DOHH2 (cell line): Measurements from ENCODE around the gene CDKAL1.

Experiments
- H3F3A ChIP-seq: fragments of 200-600 bp; sonication (generic), shearing (Covaris generic); 2 replicates; pipeline ENCODE4 v1.6.0; 2016; ENCODE audit warnings: antibody characterized with exemption, mild to moderate bottlenecking; ENCODE audit not compliant: control insufficient read depth, insufficient read depth
- H3K27ac ChIP-seq: fragments of 200-600 bp; sonication (generic); 2 replicates; pipeline ENCODE4 v1.5.1; 2014; ENCODE audit warnings: low read depth, mild to moderate bottlenecking, low read length, moderate library complexity
- H3K27me3 ChIP-seq: fragments of 200-600 bp; sonication (generic); 2 replicates; pipeline ENCODE4 v1.6.1; 2014; ENCODE audit warnings: mild to moderate bottlenecking, low read length, mixed read lengths; ENCODE audit not compliant: control insufficient read depth
- H3K36me3 ChIP-seq: fragments of 200-600 bp; sonication (generic); 2 replicates; pipeline ENCODE4 v1.6.1; 2014; ENCODE audit warnings: mild to moderate bottlenecking, low read length, moderate library complexity, mixed read lengths; ENCODE audit not compliant: control insufficient read depth
- H3K4me1 ChIP-seq: fragments of 200-600 bp; sonication (generic); 2 replicates; pipeline ENCODE4 v1.6.1; 2014; ENCODE audit warnings: mild to moderate bottlenecking, low read length, mixed read lengths; ENCODE audit not compliant: control insufficient read depth
- H3K4me2 ChIP-seq: fragments of 200-600 bp; sonication (generic); 2 replicates; pipeline ENCODE4 v1.6.0; 2014; ENCODE audit warnings: mild to moderate bottlenecking, low read length, moderate library complexity
- H3K4me3 ChIP-seq: fragments of 200-600 bp; sonication (generic); 2 replicates; pipeline ENCODE4 v1.5.1; 2014; ENCODE audit warnings: mild to moderate bottlenecking, low read length, mixed read lengths
- H3K79me2 ChIP-seq: fragments of 200-600 bp; sonication (generic); 2 replicates; pipeline ENCODE4 v1.6.1; 2014; ENCODE audit warnings: mild to moderate bottlenecking, low read length, mixed read lengths; ENCODE audit not compliant: control insufficient read depth
- H3K9me2 ChIP-seq: fragments of 200-600 bp; sonication (generic); replicated peaks from 2 replicates; pipeline ENCODE4 v1.6.1; 2014; ENCODE audit warnings: mild to moderate bottlenecking, low read length, mixed read lengths; ENCODE audit not compliant: control insufficient read depth
- H3K9me3 ChIP-seq: fragments of 200-600 bp; sonication (generic); 2 replicates; pipeline ENCODE4 v1.6.1; 2014; ENCODE audit warnings: antibody characterized with exemption, low read length, mixed read lengths; ENCODE audit not compliant: control insufficient read depth, insufficient read depth
- H4K20me1 ChIP-seq: fragments of 200-600 bp; sonication (generic); 2 replicates; pipeline ENCODE4 v1.6.0; 2014; ENCODE audit warnings: low read depth, mild to moderate bottlenecking, antibody characterized with exemption, low read length, moderate library complexity; ENCODE audit not compliant: control insufficient read depth, insufficient read depth
- EZH2phosphoT487 ChIP-seq: fragments of 200-600 bp; sonication (generic); IDR thresholded peaks from 2 replicates; pipeline ENCODE4 v1.6.1; 2017; ENCODE audit warnings: borderline replicate concordance, mild to moderate bottlenecking, antibody characterized with exemption, low read length, moderate library complexity, mixed read lengths
- TF ChIP-seq, protein P1 (sequence below): fragments of 200-600 bp; sonication (generic); IDR thresholded peaks from one replicate; pipeline ENCODE4 v1.5.1; 2014; ENCODE audit warnings: antibody characterized with exemption, mild to moderate bottlenecking, low read depth, low read length; ENCODE audit not compliant: poor library complexity, severe bottlenecking

CDKAL1 gene

DNA sequence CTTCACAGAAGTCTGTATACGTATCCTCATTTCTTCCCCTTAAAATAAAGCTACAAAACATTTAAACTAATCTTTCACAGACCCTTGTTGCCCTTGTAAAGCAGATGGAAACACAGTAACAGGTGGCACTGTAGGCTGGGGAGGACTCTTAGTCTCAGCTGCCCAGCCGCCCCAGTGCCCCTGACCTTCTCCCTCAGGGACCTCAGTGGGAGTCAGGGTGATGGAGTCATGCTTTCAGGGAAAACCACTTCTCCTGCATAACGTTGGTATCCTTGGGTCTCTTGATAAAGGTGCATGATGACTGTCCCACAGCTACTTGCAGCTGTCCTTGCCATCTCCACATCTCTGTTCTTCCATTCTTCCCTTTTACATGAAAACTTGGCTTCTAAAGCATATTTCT lies 198.6 kb downstream of the CDKAL1 start:
- no peaks in the 10 kb centered on the region for H3K9me2 ChIP-seq
- H3K4me2 ChIP-seq: no peak overlapping the region
- H3K27me3 ChIP-seq: no peaks in the 10 kb centered on the region
- no peaks in the 10 kb centered on the region for H3F3A ChIP-seq
- H3K9me3 ChIP-seq: no peaks in the 10 kb centered on the region
- no peak overlapping the region for H3K4me3 ChIP-seq
- H3K79me2 ChIP-seq: no peaks in the 10 kb centered on the region
- no peak overlapping the region for H3K27ac ChIP-seq
- H3K36me3 ChIP-seq: no peaks in the 10 kb centered on the region
- TF ChIP-seq, protein P1, sequence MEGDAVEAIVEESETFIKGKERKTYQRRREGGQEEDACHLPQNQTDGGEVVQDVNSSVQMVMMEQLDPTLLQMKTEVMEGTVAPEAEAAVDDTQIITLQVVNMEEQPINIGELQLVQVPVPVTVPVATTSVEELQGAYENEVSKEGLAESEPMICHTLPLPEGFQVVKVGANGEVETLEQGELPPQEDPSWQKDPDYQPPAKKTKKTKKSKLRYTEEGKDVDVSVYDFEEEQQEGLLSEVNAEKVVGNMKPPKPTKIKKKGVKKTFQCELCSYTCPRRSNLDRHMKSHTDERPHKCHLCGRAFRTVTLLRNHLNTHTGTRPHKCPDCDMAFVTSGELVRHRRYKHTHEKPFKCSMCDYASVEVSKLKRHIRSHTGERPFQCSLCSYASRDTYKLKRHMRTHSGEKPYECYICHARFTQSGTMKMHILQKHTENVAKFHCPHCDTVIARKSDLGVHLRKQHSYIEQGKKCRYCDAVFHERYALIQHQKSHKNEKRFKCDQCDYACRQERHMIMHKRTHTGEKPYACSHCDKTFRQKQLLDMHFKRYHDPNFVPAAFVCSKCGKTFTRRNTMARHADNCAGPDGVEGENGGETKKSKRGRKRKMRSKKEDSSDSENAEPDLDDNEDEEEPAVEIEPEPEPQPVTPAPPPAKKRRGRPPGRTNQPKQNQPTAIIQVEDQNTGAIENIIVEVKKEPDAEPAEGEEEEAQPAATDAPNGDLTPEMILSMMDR: no peak
- TF ChIP-seq EZH2phosphoT487: no peak
- H3K4me1 ChIP-seq: no peaks in the 10 kb centered on the region
- no peaks in the 10 kb centered on the region for H4K20me1 ChIP-seq

DNA sequence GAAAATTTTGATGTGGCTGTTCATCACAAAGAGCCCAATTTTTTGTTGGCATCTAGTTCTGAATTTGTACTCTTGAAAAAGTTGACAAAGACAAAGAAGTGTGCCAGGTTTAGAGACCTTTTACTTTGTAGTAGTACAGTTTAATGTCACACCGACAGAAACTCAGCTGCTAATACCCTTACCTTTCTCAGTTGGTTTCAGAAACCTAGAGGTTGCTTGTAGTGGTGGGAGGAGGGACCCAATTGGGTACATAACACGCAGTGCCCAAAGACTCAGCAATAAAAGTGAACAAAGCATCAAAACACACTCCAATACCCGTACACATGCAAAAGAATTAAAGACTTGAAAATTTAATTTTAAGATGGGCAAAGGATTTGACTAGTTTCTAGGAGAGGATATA lies 203.7 kb downstream of the CDKAL1 start:
- TF ChIP-seq, protein P1: no peak
- TF ChIP-seq EZH2phosphoT487: no peak
- Histone ChIP-seq H4K20me1 (no peaks in the 10 kb centered on the region), H3K27ac (no peak overlapping the region), H3F3A (no peaks in the 10 kb centered on the region), H3K4me2 (no peak overlapping the region), H3K9me3 (no peaks in the 10 kb centered on the region), H3K9me2 (no peaks in the 10 kb centered on the region), H3K4me3 (no peak overlapping the region), H3K36me3 (0 out of 2 replicates have a peak, but pooled peaks cover 4% of the 10 kb centered on the region), H3K4me1 (no peaks in the 10 kb centered on the region), H3K79me2 (no peaks in the 10 kb centered on the region), H3K27me3 (no peaks in the 10 kb centered on the region)

DNA sequence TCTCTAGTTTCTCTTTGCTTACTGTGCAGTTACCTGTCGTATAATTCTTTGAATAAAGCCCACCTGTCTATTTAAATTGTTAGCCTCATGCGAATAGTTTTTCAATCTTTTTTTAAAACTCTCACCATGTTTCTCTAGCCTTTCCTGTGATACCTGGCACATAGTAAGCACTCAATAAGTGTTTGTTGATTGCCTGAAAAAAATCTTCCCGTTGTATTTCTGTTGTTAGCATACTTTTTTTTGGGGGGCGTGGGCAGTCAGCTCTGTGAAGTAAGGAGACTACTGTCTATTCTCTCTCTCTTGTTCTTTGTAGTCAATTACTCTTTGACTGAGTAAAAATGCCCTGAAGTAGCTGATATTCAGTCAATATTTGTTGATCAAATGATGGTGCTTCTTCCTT lies 205.8 kb downstream of the CDKAL1 start:
- no peak overlapping the region for H3K27ac ChIP-seq
- no peaks in the 10 kb centered on the region for H3K27me3 ChIP-seq
- TF ChIP-seq, protein P1: no peak
- no peak for TF ChIP-seq EZH2phosphoT487
- H3K79me2 ChIP-seq: no peaks in the 10 kb centered on the region
- no peaks in the 10 kb centered on the region for H3F3A ChIP-seq
- H3K36me3 ChIP-seq: 0 out of 2 replicates have a peak, but pooled peaks cover 4% of the 10 kb centered on the region
- no peak overlapping the region for H3K4me3 ChIP-seq
- no peaks in the 10 kb centered on the region for H3K9me2 ChIP-seq
- no peaks in the 10 kb centered on the region for H4K20me1 ChIP-seq
- H3K4me2 ChIP-seq: no peak overlapping the region
- H3K4me1 ChIP-seq: no peaks in the 10 kb centered on the region
- no peaks in the 10 kb centered on the region for H3K9me3 ChIP-seq

DNA sequence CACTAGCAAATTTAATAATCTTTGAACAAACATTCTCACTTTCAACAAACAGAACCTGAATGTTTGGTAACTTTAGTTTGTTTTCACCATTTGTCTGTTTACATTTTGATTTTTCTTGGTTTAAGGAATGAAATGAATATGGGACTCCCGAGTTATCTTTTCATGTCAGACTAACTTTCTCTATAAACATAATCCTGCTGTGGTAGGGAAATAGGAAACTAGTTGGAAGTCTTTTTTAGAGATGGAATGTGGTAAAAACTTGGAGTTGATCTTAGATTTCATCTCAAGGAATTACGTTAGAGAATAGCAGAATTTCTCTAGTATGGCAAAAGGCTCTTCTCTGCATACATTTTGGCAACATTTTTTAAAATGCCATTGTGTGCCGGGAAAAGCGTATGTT lies 206.5 kb downstream of the CDKAL1 start:
- Histone ChIP-seq H3K4me2 (no peak overlapping the region), H3K79me2 (no peaks in the 10 kb centered on the region), H3K36me3 (0 out of 2 replicates have a peak, but pooled peaks cover 4% of the 10 kb centered on the region), H3K9me3 (no peaks in the 10 kb centered on the region), H3K9me2 (no peaks in the 10 kb centered on the region), H3K27me3 (no peaks in the 10 kb centered on the region), H3K4me1 (no peaks in the 10 kb centered on the region), H3F3A (no peaks in the 10 kb centered on the region), H3K27ac (no peak overlapping the region), H3K4me3 (no peak overlapping the region), H4K20me1 (no peaks in the 10 kb centered on the region)
- TF ChIP-seq EZH2phosphoT487: no peak
- TF ChIP-seq, protein P1: no peak
